ENCODE data around the gene UTS2R.

The UTS2R gene

DNA sequence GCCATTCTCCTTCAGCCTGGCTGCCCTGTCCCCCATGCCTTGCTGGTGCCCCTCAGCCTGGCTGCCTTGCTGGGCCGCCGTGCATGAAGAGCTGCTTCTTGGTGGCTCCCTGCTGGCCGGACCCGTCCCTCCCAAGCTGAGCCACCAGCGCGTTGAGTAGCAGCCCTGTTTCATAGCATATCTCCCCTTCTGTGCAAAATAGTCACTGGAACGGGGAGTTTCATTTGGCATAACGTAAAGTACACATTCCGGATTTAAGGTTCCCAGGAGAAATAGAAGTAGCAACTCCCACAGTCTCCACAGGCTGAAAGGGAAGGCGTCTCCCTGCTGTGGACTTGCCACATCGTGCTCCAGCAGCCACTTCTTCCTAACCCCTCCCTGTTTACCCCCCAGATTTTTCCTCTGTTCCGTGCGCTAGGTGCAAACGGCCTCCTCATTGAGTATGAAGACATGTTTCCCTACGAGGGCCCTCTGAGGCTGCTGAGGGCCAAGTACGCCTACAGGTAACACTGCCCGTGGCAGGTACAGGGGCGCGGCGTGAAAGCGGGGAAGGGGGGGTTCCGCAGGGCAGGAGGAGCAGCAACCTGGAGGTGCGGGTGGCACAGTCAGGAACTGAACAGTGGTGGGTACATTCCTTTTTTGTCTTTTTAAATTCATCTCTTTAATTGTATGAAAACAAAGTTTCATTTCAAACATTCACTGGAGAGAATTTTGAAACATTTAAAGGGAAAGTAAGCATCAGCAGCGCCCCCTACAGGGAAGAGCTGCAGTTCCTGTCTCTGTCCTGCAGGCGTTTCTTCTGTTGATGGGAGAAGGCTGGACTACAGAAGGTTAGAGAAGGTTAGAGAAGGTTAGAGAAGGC lies 52.7 kb downstream of the UTS2R start:
- CTCF ChIA-PET, result interaction anchor here (0.6 to 2.3 kb wide), 17 partner anchors 9 to 473 kb away, joined by 3 to 10 read pairs (median 4); no protein-coding TSS in a partner anchor
- peaks cover 5 to 20% of the 10 kb centered on the region in 2 experiments for H3K36me3 ChIP-seq (ENCODE audit: control insufficient read depth in 2 of 2, insufficient read depth in 1 of 2, low read length in 2 of 2)
- no peaks in the 10 kb centered on the region for H3K9me3 ChIP-seq (ENCODE audit: control insufficient read depth, insufficient read depth, low read depth, low read length)
- TF ChIP-seq ZNF510 (tag by site-specific recombination; IDR thresholded peaks at IDR 0.05; ENCODE audit: insufficient replicate concordance) (no peak), ZEB2 (tag by site-specific recombination; IDR thresholded peaks at IDR 0.05) (no peak), ZNF624 (tag by site-specific recombination; IDR thresholded peaks at IDR 0.05) (no peak), PRDM1 (tag by site-specific recombination; IDR thresholded peaks at IDR 0.05) (peak; percentile 83), ZNF600 (tag by site-specific recombination; IDR thresholded peaks at IDR 0.05) (0 out of 2 replicates have a peak, but pooled peaks have one; percentile 30), KLF10 (tag by site-specific recombination; IDR thresholded peaks at IDR 0.05) (no peak), ZBTB48 (tag by site-specific recombination; IDR thresholded peaks at IDR 0.05) (no peak), ZNF132 (tag by site-specific recombination; IDR thresholded peaks at IDR 0.05; ENCODE audit: borderline replicate concordance) (no peak), ZNF311 (tag by site-specific recombination; IDR thresholded peaks at IDR 0.05; ENCODE audit: borderline replicate concordance) (no peak), ZNF571 (tag by site-specific recombination; IDR thresholded peaks at IDR 0.05) (no peak), ZNF19 (tag by site-specific recombination; IDR thresholded peaks at IDR 0.05; ENCODE audit: low read depth) (no peak), YY1 (tag by site-specific recombination; IDR thresholded peaks at IDR 0.05) (no peak), ZNF341 (tag by site-specific recombination; IDR thresholded peaks at IDR 0.05; ENCODE audit: low read depth) (peak; percentile 67)
- TF ChIP-seq, protein P1, sequence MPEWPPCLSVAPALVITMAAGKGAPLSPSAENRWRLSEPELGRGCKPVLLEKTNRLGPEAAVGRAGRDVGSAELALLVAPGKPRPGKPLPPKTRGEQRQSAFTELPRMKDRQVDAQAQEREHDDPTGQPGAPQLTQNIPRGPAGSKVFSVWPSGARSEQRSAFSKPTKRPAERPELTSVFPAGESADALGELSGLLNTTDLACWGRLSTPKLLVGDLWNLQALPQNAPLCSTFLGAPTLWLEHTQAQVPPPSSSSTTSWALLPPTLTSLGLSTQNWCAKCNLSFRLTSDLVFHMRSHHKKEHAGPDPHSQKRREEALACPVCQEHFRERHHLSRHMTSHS (tag by site-specific recombination; IDR thresholded peaks at IDR 0.05), result no peak
- TF ChIP-seq, protein P2, sequence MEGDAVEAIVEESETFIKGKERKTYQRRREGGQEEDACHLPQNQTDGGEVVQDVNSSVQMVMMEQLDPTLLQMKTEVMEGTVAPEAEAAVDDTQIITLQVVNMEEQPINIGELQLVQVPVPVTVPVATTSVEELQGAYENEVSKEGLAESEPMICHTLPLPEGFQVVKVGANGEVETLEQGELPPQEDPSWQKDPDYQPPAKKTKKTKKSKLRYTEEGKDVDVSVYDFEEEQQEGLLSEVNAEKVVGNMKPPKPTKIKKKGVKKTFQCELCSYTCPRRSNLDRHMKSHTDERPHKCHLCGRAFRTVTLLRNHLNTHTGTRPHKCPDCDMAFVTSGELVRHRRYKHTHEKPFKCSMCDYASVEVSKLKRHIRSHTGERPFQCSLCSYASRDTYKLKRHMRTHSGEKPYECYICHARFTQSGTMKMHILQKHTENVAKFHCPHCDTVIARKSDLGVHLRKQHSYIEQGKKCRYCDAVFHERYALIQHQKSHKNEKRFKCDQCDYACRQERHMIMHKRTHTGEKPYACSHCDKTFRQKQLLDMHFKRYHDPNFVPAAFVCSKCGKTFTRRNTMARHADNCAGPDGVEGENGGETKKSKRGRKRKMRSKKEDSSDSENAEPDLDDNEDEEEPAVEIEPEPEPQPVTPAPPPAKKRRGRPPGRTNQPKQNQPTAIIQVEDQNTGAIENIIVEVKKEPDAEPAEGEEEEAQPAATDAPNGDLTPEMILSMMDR (tag by site-specific recombination; IDR thresholded peaks at IDR 0.05), result peak; percentile 35; the same call in 1 of the 2 replicates
- H3K4me3 ChIP-seq (ENCODE audit: low read depth, low read length), result no peak overlapping the region
- POLR2A ChIA-PET, result interaction anchor here (0.7 kb wide), 1 partner anchor 176 kb away, joined by 4 read pairs; no protein-coding TSS in a partner anchor
- H3K4me1 ChIP-seq (ENCODE audit: control insufficient read depth, insufficient read depth, low read length), result peaks cover under 1% of the 10 kb centered on the region; the same call in 1 of the 2 replicates
- no peak overlapping the region for H3K27ac ChIP-seq (ENCODE audit: extremely low read depth, low read depth, low read length)

DNA sequence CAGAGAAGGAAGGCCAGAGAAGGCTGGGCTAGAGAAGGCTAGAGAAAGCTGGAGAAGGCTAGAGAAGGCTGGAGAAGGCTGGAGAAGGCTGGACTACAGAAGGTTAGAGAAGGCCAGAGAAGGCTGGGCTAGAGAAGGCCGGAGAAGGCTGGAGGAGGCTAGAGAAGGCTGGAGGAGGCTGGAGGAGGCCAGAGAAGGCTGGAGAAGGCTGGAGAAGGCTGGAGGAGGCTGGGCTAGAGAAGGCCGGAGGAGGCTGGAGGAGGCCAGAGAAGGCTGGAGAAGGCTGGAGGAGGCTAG lies 53.2 kb downstream of the UTS2R start:
- no peaks in the 10 kb centered on the region for H3K9me3 ChIP-seq (ENCODE audit: control insufficient read depth, insufficient read depth, low read depth, low read length)
- POLR2A ChIA-PET, result interaction anchor here (0.7 kb wide), 1 partner anchor 175 kb away, joined by 4 read pairs; no protein-coding TSS in a partner anchor

More for the DNA sequence above, 53.2 kb downstream of the UTS2R start:
- CTCF ChIA-PET, result interaction anchor here (0.6 to 2.3 kb wide), 18 partner anchors 10 to 472 kb away, joined by 3 to 10 read pairs (median 4); no protein-coding TSS in a partner anchor
- H3K4me3 ChIP-seq (ENCODE audit: low read depth, low read length), result no peak overlapping the region
- H3K4me1 ChIP-seq (ENCODE audit: control insufficient read depth, insufficient read depth, low read length), result no peaks in the 10 kb centered on the region
- no peak overlapping the region for H3K27ac ChIP-seq (ENCODE audit: extremely low read depth, low read depth, low read length)
- H3K36me3 ChIP-seq (ENCODE audit: control insufficient read depth in 2 of 2, insufficient read depth in 1 of 2, low read length in 2 of 2), result peaks cover 5 to 18% of the 10 kb centered on the region in 2 experiments
- TF ChIP-seq ZNF202 (tag by site-specific recombination; IDR thresholded peaks at IDR 0.05; ENCODE audit: borderline replicate concordance) (no peak), ZNF510 (tag by site-specific recombination; IDR thresholded peaks at IDR 0.05; ENCODE audit: insufficient replicate concordance) (no peak), ZNF791 (tag by site-specific recombination; IDR thresholded peaks at IDR 0.05) (no peak), ZNF354C (tag by site-specific recombination; IDR thresholded peaks at IDR 0.05; ENCODE audit: borderline replicate concordance, low read depth) (no peak), ZNF133 (tag by site-specific recombination; IDR thresholded peaks at IDR 0.05) (no peak), ZNF121 (tag by site-specific recombination; IDR thresholded peaks at IDR 0.05) (no peak), IKZF3 (tag by site-specific recombination; IDR thresholded peaks at IDR 0.05) (no peak), ZNF664 (tag by site-specific recombination; IDR thresholded peaks at IDR 0.05) (no peak), ZNF324 (tag by site-specific recombination; IDR thresholded peaks at IDR 0.05) (no peak), GLIS2 (tag by site-specific recombination; IDR thresholded peaks at IDR 0.05) (no peak), SP7 (tag by site-specific recombination; IDR thresholded peaks at IDR 0.05) (no peak), ZIC2 (tag by site-specific recombination; IDR thresholded peaks at IDR 0.05) (no peak), ZNF768 (tag by site-specific recombination; IDR thresholded peaks at IDR 0.05) (no peak), ZFP37 (tag by site-specific recombination; IDR thresholded peaks at IDR 0.05) (no peak)
- TF ChIP-seq, protein P3, sequence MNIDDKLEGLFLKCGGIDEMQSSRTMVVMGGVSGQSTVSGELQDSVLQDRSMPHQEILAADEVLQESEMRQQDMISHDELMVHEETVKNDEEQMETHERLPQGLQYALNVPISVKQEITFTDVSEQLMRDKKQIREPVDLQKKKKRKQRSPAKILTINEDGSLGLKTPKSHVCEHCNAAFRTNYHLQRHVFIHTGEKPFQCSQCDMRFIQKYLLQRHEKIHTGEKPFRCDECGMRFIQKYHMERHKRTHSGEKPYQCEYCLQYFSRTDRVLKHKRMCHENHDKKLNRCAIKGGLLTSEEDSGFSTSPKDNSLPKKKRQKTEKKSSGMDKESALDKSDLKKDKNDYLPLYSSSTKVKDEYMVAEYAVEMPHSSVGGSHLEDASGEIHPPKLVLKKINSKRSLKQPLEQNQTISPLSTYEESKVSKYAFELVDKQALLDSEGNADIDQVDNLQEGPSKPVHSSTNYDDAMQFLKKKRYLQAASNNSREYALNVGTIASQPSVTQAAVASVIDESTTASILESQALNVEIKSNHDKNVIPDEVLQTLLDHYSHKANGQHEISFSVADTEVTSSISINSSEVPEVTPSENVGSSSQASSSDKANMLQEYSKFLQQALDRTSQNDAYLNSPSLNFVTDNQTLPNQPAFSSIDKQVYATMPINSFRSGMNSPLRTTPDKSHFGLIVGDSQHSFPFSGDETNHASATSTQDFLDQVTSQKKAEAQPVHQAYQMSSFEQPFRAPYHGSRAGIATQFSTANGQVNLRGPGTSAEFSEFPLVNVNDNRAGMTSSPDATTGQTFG (tag by site-specific recombination; IDR thresholded peaks at IDR 0.05; ENCODE audit: borderline replicate concordance), result no peak
